Pericardium fibroblast (primary cell): ENCODE data around the gene ABCC2. TPM values are rescaled to one million over a fixed set of nuclear protein-coding genes. Genes with fewer than 3 reads are reported as not detected.

ENCODE experiments used
- total RNA-seq: library from RNA; depleted of rRNA; stranded (reverse); fragments of >200 nt; gene quantifications from 2 replicates; pipeline ENCODE4 v1.2.3, GENCODE V29; 2015

ABCC2 gene
- 0.35 and 0.68 TPM in 2 replicates for total RNA-seq

DNA sequence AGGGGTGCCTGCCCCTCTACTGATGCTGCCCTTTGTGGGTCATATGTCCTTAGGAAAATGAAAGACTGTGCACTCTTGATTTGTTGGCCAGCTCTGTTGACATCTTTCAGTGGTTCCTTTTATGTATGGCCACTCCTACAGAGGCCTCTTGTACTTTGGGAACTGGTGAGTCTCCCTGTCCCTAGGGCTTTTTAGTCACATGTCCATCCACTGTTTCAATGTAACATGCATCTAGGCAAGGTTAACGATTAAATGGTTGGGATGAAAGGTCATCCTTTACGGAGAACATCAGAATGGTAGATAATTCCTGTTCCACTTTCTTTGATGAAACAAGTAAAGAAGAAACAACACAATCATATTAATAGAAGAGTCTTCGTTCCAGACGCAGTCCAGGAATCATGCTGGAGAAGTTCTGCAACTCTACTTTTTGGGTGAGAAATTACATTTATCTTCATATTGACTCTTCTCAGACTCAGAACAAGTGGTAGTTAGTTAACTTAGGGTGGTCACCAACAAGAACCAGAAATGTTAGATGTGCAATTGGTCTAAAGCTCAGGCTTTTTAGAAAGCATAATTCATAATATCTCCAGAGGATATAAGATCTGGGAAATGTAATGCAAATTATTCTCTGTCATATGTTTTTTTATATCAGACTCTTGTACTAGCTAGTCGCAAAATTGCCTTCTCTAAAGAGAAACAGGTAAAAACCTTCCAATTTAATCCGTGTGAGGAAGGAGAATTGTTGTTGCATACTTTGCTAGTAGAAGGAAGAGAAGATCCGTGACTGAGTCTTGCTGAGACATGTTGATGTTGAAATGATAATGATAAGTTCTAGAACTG lies at the start of gene ABCC2:
ABCC2 (plus strand) TSS at position 194 of the 840 bp plus-strand sequence; CDS start at position 399, 205 bp downstream.

Other genes starting within 250 kb of the ABCC2 start
- gene NKX2-3, start 249.7 kb upstream of the ABCC2 start, total RNA-seq = 2.1 TPM in 1 of 2 replicates, not detected in the other
- gene SLC25A28, start 162.2 kb upstream of the ABCC2 start, total RNA-seq = 5.5 and 7.1 TPM in 2 replicates
- gene ENTPD7, start 123.1 kb upstream of the ABCC2 start, total RNA-seq = 8.3 and 14.6 TPM in 2 replicates
- gene COX15, start 50.5 kb upstream of the ABCC2 start, total RNA-seq = 21.6 and 31.2 TPM in 2 replicates
- 13.1 and 17.5 TPM in 2 replicates for gene CUTC, start 50.4 kb upstream of the ABCC2 start, total RNA-seq
- gene DNMBP, start 227.3 kb downstream of the ABCC2 start, total RNA-seq = 8.5 and 11.2 TPM in 2 replicates